Measurements from ENCODE around the gene RANBP1. TPM values are rescaled to one million over a fixed set of nuclear protein-coding genes. Genes with fewer than 3 reads are reported as not detected.

The RANBP1 gene
- total RNA-seq, 1 donor from 2014 or later = 177 TPM

- intact Hi-C loops (cut with DNase I) = no loop called here
- no peak overlapping the region for H3K4me3 ChIP-seq
- TF ChIP-seq POLR2AphosphoS5 (IDR thresholded peaks at IDR 0.05; ENCODE audit: insufficient read depth in 1 of 2, low read depth in 1 of 2) (no peak), POLR2A (IDR thresholded peaks at IDR 0.05) (no peak), CTCF (IDR thresholded peaks at IDR 0.05) (no peak)
- no peaks in the 10 kb centered on the region for H3K9me3 ChIP-seq
- peaks cover 9% of the 10 kb centered on the region for H3K4me1 ChIP-seq
- H3K27me3 ChIP-seq = no peaks in the 10 kb centered on the region
- DNase-seq (ENCODE audit: extremely low spot score in 2 of 2) = no peak
- no peak overlapping the region for H3K27ac ChIP-seq
- peaks cover 0 to 63% of the 10 kb centered on the region in 2 donors for H3K36me3 ChIP-seq
Measured at GRCh38 chr22:20124083-20124787, 8.3 kb downstream of the RANBP1 start.

- TF ChIP-seq POLR2A (IDR thresholded peaks at IDR 0.05) = no peak
- TF ChIP-seq CTCF (IDR thresholded peaks at IDR 0.05) = no peak
- TF ChIP-seq POLR2AphosphoS5 (IDR thresholded peaks at IDR 0.05; ENCODE audit: insufficient read depth in 1 of 2, low read depth in 1 of 2) = no peak
- Histone ChIP-seq H3K4me3 (no peak overlapping the region), H3K4me1 (peaks cover 6% of the 10 kb centered on the region), H3K36me3 (peaks cover 0 to 51% of the 10 kb centered on the region in 2 donors), H3K27ac (no peak overlapping the region), H3K9me3 (no peaks in the 10 kb centered on the region), H3K27me3 (no peaks in the 10 kb centered on the region)
- intact Hi-C loops (cut with DNase I) = no loop called here
- no peak for DNase-seq (ENCODE audit: extremely low spot score in 2 of 2)
Measured at GRCh38 chr22:20125201-20126174, 9.6 kb downstream of the RANBP1 start.

- Histone ChIP-seq H3K4me3 (no peak overlapping the region), H3K4me1 (peaks cover 10% of the 10 kb centered on the region), H3K27ac (no peak overlapping the region), H3K36me3 (peaks cover 0 to 43% of the 10 kb centered on the region in 2 donors), H3K9me3 (no peaks in the 10 kb centered on the region), H3K27me3 (no peaks in the 10 kb centered on the region)
- TF ChIP-seq CTCF (IDR thresholded peaks at IDR 0.05) (no peak), POLR2A (IDR thresholded peaks at IDR 0.05) (no peak), POLR2AphosphoS5 (IDR thresholded peaks at IDR 0.05; ENCODE audit: insufficient read depth in 1 of 2, low read depth in 1 of 2) (no peak)
- intact Hi-C loops (cut with DNase I) = no loop called here
- no peak for DNase-seq (ENCODE audit: extremely low spot score in 2 of 2)
Measured at GRCh38 chr22:20126284-20127029, 10.6 kb downstream of the RANBP1 start.

GRCh38 chr22:20127318-20127868 is 11.5 kb downstream of the RANBP1 start:
- DNase-seq (ENCODE audit: extremely low spot score in 2 of 2) = no peak

More at GRCh38 chr22:20127318-20127868, 11.5 kb downstream of the RANBP1 start:
- intact Hi-C loops (cut with DNase I) = no loop called here
- H3K27me3 ChIP-seq = no peaks in the 10 kb centered on the region
- no peaks in the 10 kb centered on the region for H3K9me3 ChIP-seq
- no peak for TF ChIP-seq POLR2A (IDR thresholded peaks at IDR 0.05)
- no peak for TF ChIP-seq CTCF (IDR thresholded peaks at IDR 0.05)
- no peak for TF ChIP-seq POLR2AphosphoS5 (IDR thresholded peaks at IDR 0.05; ENCODE audit: insufficient read depth in 1 of 2, low read depth in 1 of 2)
- H3K36me3 ChIP-seq = peaks cover 0 to 33% of the 10 kb centered on the region in 2 donors
- H3K4me1 ChIP-seq = peaks cover 13% of the 10 kb centered on the region
- no peak overlapping the region for H3K4me3 ChIP-seq
- no peak overlapping the region for H3K27ac ChIP-seq

Measured in vagina (tissue), 2 donors.